Fibroblast of the aortic adventitia (primary cell): ENCODE measurements around the gene MCC. TPM values are rescaled to one million over a fixed set of nuclear protein-coding genes. Genes with fewer than 3 reads are reported as not detected.

ENCODE experiments used
- DNase-seq: peaks from one replicate; pipeline ENCODE4 v3.0.0-alpha.2; 2010; ENCODE audit warnings: low read depth
- H3K4me3 ChIP-seq: 2 replicates; pipeline ENCODE4 v1.5.1; 2011; ENCODE audit warnings: low read depth, mild to moderate bottlenecking, control low read depth, low read length, moderate library complexity
- total RNA-seq: library from RNA; depleted of rRNA; stranded (reverse); fragments of >200 nt; gene quantifications from 2 replicates; pipeline ENCODE4 v1.2.3, GENCODE V29; 2012; ENCODE audit warnings: low replicate concordance
- TF ChIP-seq, protein P1 (sequence below): IDR thresholded peaks from 2 replicates; pipeline ENCODE4 v1.5.1; 2011; ENCODE audit warnings: mild to moderate bottlenecking, low read length, control low read depth, inconsistent platforms; ENCODE audit not compliant: insufficient read depth

The MCC gene
- total RNA-seq, 1 donor: 62.4 TPM

DNA sequence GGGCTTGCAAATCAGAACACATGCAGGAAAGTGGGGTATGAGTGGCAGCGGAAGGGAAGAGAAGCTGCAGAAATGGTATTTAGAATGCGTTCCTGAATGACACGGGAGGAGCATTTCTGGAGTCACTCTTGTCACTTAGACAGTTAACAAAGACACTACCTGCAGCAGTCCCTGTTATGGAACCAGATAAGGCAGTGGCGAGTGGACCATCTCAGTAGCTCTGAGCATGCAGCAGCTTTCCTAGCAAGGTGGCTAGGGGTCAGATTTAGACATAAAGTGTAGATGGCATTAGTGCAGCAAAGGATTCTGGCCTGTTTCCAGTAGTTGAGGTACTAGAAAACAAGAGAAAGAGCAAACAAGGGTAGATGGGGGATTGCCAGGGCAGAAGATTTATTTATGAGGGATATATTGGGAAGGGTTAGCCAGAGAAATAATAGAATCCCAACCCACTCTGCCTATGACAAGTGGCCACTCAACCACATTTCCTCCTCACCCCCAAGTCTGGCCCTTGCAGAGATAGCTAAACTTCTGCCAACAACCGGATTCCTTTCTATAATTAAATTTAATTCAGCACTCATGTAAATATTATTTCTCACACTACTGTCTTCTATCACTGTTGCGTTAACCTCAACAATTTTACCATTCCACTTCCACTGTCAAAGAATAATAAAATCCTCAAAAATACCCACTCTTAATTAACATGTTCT lies 310.0 kb downstream of the MCC start:
- TF ChIP-seq, protein P1, sequence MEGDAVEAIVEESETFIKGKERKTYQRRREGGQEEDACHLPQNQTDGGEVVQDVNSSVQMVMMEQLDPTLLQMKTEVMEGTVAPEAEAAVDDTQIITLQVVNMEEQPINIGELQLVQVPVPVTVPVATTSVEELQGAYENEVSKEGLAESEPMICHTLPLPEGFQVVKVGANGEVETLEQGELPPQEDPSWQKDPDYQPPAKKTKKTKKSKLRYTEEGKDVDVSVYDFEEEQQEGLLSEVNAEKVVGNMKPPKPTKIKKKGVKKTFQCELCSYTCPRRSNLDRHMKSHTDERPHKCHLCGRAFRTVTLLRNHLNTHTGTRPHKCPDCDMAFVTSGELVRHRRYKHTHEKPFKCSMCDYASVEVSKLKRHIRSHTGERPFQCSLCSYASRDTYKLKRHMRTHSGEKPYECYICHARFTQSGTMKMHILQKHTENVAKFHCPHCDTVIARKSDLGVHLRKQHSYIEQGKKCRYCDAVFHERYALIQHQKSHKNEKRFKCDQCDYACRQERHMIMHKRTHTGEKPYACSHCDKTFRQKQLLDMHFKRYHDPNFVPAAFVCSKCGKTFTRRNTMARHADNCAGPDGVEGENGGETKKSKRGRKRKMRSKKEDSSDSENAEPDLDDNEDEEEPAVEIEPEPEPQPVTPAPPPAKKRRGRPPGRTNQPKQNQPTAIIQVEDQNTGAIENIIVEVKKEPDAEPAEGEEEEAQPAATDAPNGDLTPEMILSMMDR: no peak
- no peak for DNase-seq
- no peak overlapping the region for H3K4me3 ChIP-seq

DNA sequence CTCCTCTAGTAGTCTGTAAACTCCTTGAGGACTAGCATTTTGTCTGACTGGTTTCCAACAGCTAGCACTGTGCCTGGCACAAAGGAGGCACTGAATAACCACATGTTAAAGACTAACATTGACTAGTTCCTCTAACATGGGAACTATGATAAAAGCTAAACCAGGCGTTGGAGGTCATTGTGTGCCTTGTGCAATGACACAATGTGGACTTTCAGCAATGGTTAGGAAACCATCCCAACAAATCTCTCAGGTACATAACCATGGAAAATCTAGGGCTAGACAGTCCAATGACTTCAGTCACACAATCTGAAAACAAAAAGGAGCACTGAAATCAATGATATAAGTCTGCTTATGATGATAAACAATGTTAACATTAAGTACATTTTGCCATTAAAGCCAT lies 311.0 kb downstream of the MCC start:
- TF ChIP-seq, protein P1: no peak
- no peak overlapping the region for H3K4me3 ChIP-seq
- DNase-seq: no peak

- no peak overlapping the region for H3K4me3 ChIP-seq
- TF ChIP-seq, protein P1: no peak
- DNase-seq: no peak
Observed at GRCh38 chr5:113176734-113177133, 311.5 kb downstream of the MCC start.

DNA sequence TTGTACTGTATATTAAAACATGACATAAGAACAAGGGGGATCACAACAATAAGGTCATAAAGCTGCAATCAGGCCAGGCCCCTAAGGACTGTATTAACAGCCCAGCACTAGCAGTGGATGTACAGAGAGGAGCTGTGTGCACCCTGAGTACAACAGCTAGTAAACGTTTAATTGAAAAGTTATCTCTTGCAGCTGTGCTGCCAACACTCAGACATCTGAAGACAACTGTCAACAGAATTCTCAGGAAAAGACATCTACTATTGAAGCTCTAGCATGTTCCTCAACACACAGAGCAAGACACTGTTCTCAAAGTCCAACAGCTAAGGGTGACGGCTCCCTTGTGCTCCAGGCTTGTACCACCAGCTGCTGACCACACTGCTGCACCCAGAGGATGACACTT lies 312.1 kb downstream of the MCC start:
- no peak for DNase-seq
- TF ChIP-seq, protein P1: no peak
- H3K4me3 ChIP-seq: no peak overlapping the region

DNA sequence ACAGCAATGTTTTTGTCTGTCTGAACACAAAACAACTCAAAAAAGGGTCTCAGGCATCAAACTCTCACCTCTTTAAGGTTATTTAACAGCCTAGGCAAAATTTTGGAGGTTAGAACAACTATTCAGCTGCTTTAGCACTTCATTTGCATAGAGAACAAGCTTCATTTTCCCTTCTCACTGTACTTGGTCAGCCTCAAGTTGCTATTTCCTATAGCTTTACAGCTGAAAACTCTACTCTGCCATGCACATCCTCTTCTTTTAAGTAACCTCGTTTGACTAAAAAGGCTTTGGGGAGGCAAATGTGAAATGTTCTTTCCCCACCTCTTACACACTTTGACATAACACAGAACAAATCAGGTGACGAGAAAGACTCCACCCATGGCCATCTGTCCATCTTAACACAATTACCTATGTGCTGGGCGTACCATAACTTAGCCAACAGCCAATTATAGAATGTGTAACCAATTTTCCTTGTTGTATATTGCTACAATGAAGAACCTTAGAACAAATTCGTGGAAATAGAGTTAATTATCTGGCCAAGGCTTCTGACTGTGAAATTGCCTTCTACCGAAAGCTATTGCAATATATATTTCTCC lies 315.9 kb downstream of the MCC start:
- DNase-seq: no peak
- TF ChIP-seq, protein P1: no peak
- no peak overlapping the region for H3K4me3 ChIP-seq

GRCh38 chr5:113171520-113171919 lies 316.7 kb downstream of the MCC start:
- no peak for DNase-seq
- H3K4me3 ChIP-seq: no peak overlapping the region
- TF ChIP-seq, protein P1: no peak
